H9 (cell line): ENCODE results near the gene BMP5. TPM values are rescaled to one million over a fixed set of nuclear protein-coding genes. Genes with fewer than 3 reads are reported as not detected.

ENCODE experiments used
- DNase-seq: peaks from one replicate; pipeline ENCODE4 v3.0.0-alpha.2; 2017
- H2AFZ ChIP-seq: one replicate; pipeline ENCODE4 v1.6.1; 2013; ENCODE audit warnings: mild to moderate bottlenecking, low read length, control low read depth, moderate library complexity
- H2AK5ac ChIP-seq: 2 replicates; pipeline ENCODE4 v1.6.1; 2013; ENCODE audit warnings: low read length, control low read depth, mixed read lengths; ENCODE audit not compliant: insufficient read length
- H2BK120ac ChIP-seq: one replicate; pipeline ENCODE4 v1.6.1; 2013; ENCODE audit warnings: low read depth, mild to moderate bottlenecking, low read length, control low read depth, inconsistent platforms; ENCODE audit not compliant: poor library complexity, severe bottlenecking
- H2BK12ac ChIP-seq: 2 replicates; pipeline ENCODE4 v1.6.1; 2013; ENCODE audit warnings: low read length, control low read depth, mixed read lengths, low read depth; ENCODE audit not compliant: insufficient read length
- H2BK15ac ChIP-seq: 2 replicates; pipeline ENCODE4 v1.6.1; 2013; ENCODE audit warnings: low read depth, low read length, control low read depth
- H2BK20ac ChIP-seq: one replicate; pipeline ENCODE4 v1.6.1; 2013; ENCODE audit warnings: low read depth, mild to moderate bottlenecking, low read length, control low read depth, inconsistent platforms; ENCODE audit not compliant: poor library complexity, severe bottlenecking
- H2BK5ac ChIP-seq: 2 replicates; pipeline ENCODE4 v1.6.1; 2013; ENCODE audit warnings: low read length, control low read depth, mixed read lengths; ENCODE audit not compliant: insufficient read length
- H3K14ac ChIP-seq: 2 replicates; pipeline ENCODE4 v1.6.1; 2013; ENCODE audit warnings: low read length, control low read depth; ENCODE audit not compliant: insufficient read depth
- H3K18ac ChIP-seq: 2 replicates; pipeline ENCODE4 v1.6.1; 2013; ENCODE audit warnings: low read depth, mild to moderate bottlenecking, mixed read lengths, low read length, control low read depth; ENCODE audit not compliant: insufficient read length
- H3K23ac ChIP-seq: 2 replicates; pipeline ENCODE4 v1.6.1; 2013; ENCODE audit warnings: low read length, control low read depth, mixed read lengths, low read depth; ENCODE audit not compliant: insufficient read length
- H3K23me2 ChIP-seq: 2 replicates; pipeline ENCODE4 v1.6.1; 2013; ENCODE audit warnings: low read depth, mild to moderate bottlenecking, mixed read lengths, low read length, control low read depth; ENCODE audit not compliant: insufficient read length, poor library complexity, severe bottlenecking
- H3K27ac ChIP-seq: 2 replicates; pipeline ENCODE4 v1.5.1; 2013; ENCODE audit warnings: low read length, control low read depth, mixed read lengths, low read depth; ENCODE audit not compliant: insufficient read length
- H3K27me3 ChIP-seq: 2 replicates; pipeline ENCODE4 v1.6.1; 2013; ENCODE audit warnings: low read length, control low read depth, inconsistent platforms; ENCODE audit not compliant: insufficient read depth
- H3K4ac ChIP-seq: 2 replicates; pipeline ENCODE4 v1.6.1; 2013; ENCODE audit warnings: low read depth, mild to moderate bottlenecking, control low read depth, inconsistent platforms, low read length, moderate library complexity
- H3K4me1 ChIP-seq: 2 replicates; pipeline ENCODE4 v1.6.1; 2013; ENCODE audit warnings: low read length, control low read depth, inconsistent platforms; ENCODE audit not compliant: insufficient read depth
- H3K4me2 ChIP-seq: 2 replicates; pipeline ENCODE4 v1.6.1; 2013; ENCODE audit warnings: low read length, control low read depth, mixed read lengths; ENCODE audit not compliant: insufficient read length, insufficient read depth
- H3K56ac ChIP-seq: 2 replicates; pipeline ENCODE4 v1.6.1; 2013; ENCODE audit warnings: low read depth, mild to moderate bottlenecking, mixed read lengths, low read length, control low read depth; ENCODE audit not compliant: insufficient read length
- H3K79me1 ChIP-seq: 2 replicates; pipeline ENCODE4 v1.6.1; 2013; ENCODE audit warnings: low read depth, mild to moderate bottlenecking, moderate library complexity, low read length, control low read depth, inconsistent platforms; ENCODE audit not compliant: insufficient read depth, poor library complexity, severe bottlenecking
- H3K79me2 ChIP-seq: 2 replicates; pipeline ENCODE4 v1.6.1; 2013; ENCODE audit warnings: low read length, control low read depth, inconsistent platforms; ENCODE audit not compliant: insufficient read depth
- H3K9ac ChIP-seq: 2 replicates; pipeline ENCODE4 v1.6.1; 2013; ENCODE audit warnings: low read length, control low read depth, mixed read lengths; ENCODE audit not compliant: insufficient read length; ENCODE audit errors: extremely low read depth
- H3K9me3 ChIP-seq: one replicate; pipeline ENCODE4 v1.6.1; 2013; ENCODE audit warnings: low read depth, low read length, inconsistent platforms; ENCODE audit not compliant: control insufficient read depth
- H3T11ph ChIP-seq: one replicate; pipeline ENCODE4 v1.6.1; 2013; ENCODE audit warnings: mild to moderate bottlenecking, low read length, control low read depth, inconsistent platforms
- H4K20me1 ChIP-seq: one replicate; pipeline ENCODE4 v1.6.1; 2013; ENCODE audit not compliant: control insufficient read depth, insufficient read length, insufficient read depth
- H4K5ac ChIP-seq: 2 replicates; pipeline ENCODE4 v1.6.1; 2013; ENCODE audit warnings: low read depth, mild to moderate bottlenecking, mixed read lengths, low read length, control low read depth; ENCODE audit not compliant: insufficient read length
- H4K8ac ChIP-seq: replicated peaks from 2 replicates; pipeline ENCODE4 v1.6.1; 2013; ENCODE audit warnings: low read length, control low read depth, mixed read lengths, low read depth; ENCODE audit not compliant: insufficient read length
- H4K91ac ChIP-seq: 2 replicates; pipeline ENCODE4 v1.6.1; 2013; ENCODE audit warnings: low read depth, mild to moderate bottlenecking, moderate library complexity, mixed read lengths, low read length, control low read depth; ENCODE audit not compliant: insufficient read length
- H3K27ac Mint-ChIP-seq, 3 experiments: 2 replicates in 2 of 3; 3 replicates in 1 of 3; pipeline ENCODE4 v1.8.0; 2020 to 2021; ENCODE audit warnings: mixed read lengths in 3 of 3, mild to moderate bottlenecking in 1 of 3, moderate library complexity in 1 of 3
- H3K27me3 Mint-ChIP-seq: 2 replicates; pipeline ENCODE4 v1.8.0; 2021; ENCODE audit warnings: low read depth, mild to moderate bottlenecking, moderate library complexity, mixed read lengths
- H3K36me3 Mint-ChIP-seq, 3 experiments: 2 replicates in 2 of 3; 3 replicates in 1 of 3; pipeline ENCODE4 v1.8.0; 2020 to 2021; ENCODE audit warnings: low read depth in 3 of 3, mixed read lengths in 3 of 3; ENCODE audit not compliant: insufficient read depth in 1 of 3
- H3K4me1 Mint-ChIP-seq, 2 experiments: 2 replicates each; pipeline ENCODE4 v1.8.0; 2020; ENCODE audit warnings: mixed read lengths in 2 of 2
- H3K4me3 Mint-ChIP-seq, 2 experiments: 2 replicates in 1 of 2; 3 replicates in 1 of 2; pipeline ENCODE4 v1.8.0; 2020 to 2021; ENCODE audit warnings: mild to moderate bottlenecking in 2 of 2, mixed read lengths in 2 of 2, moderate library complexity in 1 of 2
- H3K9me3 Mint-ChIP-seq, 2 experiments: 2 replicates in 1 of 2; 3 replicates in 1 of 2; pipeline ENCODE4 v1.8.0; 2020; ENCODE audit warnings: mild to moderate bottlenecking in 2 of 2, mixed read lengths in 2 of 2, moderate library complexity in 1 of 2
- CTCF ChIP-seq: fragments of 200-600 bp; sonication (generic); conservative IDR thresholded peaks from 3 replicates; pipeline ENCODE4 v1.8.0; 2021; ENCODE audit warnings: antibody characterized with exemption, mild to moderate bottlenecking
- WGBS: extraction: QIAGEN DNeasy Blood & Tissue Kit; methylation state at CpG from one replicate; pipeline ENCODE4 v1.1.7; 2013; ENCODE audit warnings: missing lambda C conversion rate, low lambda C conversion rate, mixed read lengths; ENCODE audit not compliant: insufficient read length; ENCODE audit errors: extremely low coverage; 5-methylcytosine and 5-hydroxymethylcytosine counted together
- total RNA-seq: library from RNA; stranded (reverse); gene quantifications from 2 replicates; pipeline ENCODE4 v1.2.1, GENCODE V29; 2021

The BMP5 gene
- total RNA-seq, 1 experiment from 2014 or later: not detected

- Histone ChIP-seq H3K27ac (no peak overlapping the region), H2AK5ac (no peak overlapping the region), H3K23ac (no peak overlapping the region), H2BK120ac (no peak overlapping the region), H4K20me1 (no peaks in the 10 kb centered on the region), H2AFZ (no peak overlapping the region), H3K56ac (no peak overlapping the region), H2BK12ac (no peak overlapping the region), H3K79me2 (no peaks in the 10 kb centered on the region), H3K9ac (no peak overlapping the region), H3K14ac (no peak overlapping the region), H3K79me1 (no peaks in the 10 kb centered on the region), H3K9me3 (no peaks in the 10 kb centered on the region), H3K27me3 (no peaks in the 10 kb centered on the region), H2BK20ac (no peak overlapping the region), H3K23me2 (no peaks in the 10 kb centered on the region), H2BK5ac (no peak overlapping the region), H3K18ac (no peak overlapping the region), H3K4me2 (no peak overlapping the region), H4K91ac (no peak overlapping the region), H3T11ph (no peak overlapping the region), H4K5ac (no peak overlapping the region), H4K8ac (no peak overlapping the region), H3K4me1 (no peaks in the 10 kb centered on the region), H3K4ac (no peak overlapping the region), H2BK15ac (no peak overlapping the region)
- no peak for DNase-seq
- Mint-ChIP-seq H3K27me3 (no peaks in the 10 kb centered on the region), H3K36me3 (no peaks in the 10 kb centered on the region), H3K4me1 (no peaks in the 10 kb centered on the region), H3K4me3 (no peak overlapping the region), H3K9me3 (no peaks in the 10 kb centered on the region; a peak in 1 of 5 replicates), H3K27ac (no peak overlapping the region)
- TF ChIP-seq CTCF: no peak
- WGBS: no CpG with 5 or more reads among the region's 1 CpG
Measured at GRCh38 chr6:55812509-55812908, 62.9 kb downstream of the BMP5 start.
